Neural progenitor cell (in vitro differentiated cells): ENCODE measurements around the gene AARS2. TPM values are rescaled to one million over a fixed set of nuclear protein-coding genes. Genes with fewer than 3 reads are reported as not detected.
"Not testable (repeated sequence)": the region's sequence is repeated elsewhere in the genome, so short reads cannot be mapped to it uniquely, and the experiment has no call there.

Source experiments
- DNase-seq: peaks from one replicate; pipeline ENCODE4 v3.0.0-alpha.2; 2016; ENCODE audit warnings: low spot score
- H2AFZ ChIP-seq: fragments of 200-600 bp; sonication (generic); replicated peaks from 2 replicates; pipeline ENCODE4 v1.6.1; 2016; ENCODE audit warnings: antibody characterized with exemption
- H3F3A ChIP-seq: fragments of 200-600 bp; sonication (generic); 2 replicates; pipeline ENCODE4 v1.6.1; 2016; ENCODE audit warnings: antibody characterized with exemption, low read depth
- H3K27ac ChIP-seq: fragments of 200-600 bp; sonication (generic); 2 replicates; pipeline ENCODE4 v1.5.1; 2016; ENCODE audit warnings: mild to moderate bottlenecking
- H3K27me3 ChIP-seq: fragments of 200-600 bp; sonication (generic); 2 replicates; pipeline ENCODE4 v1.6.1; 2016; ENCODE audit warnings: mild to moderate bottlenecking, moderate library complexity
- H3K36me3 ChIP-seq: fragments of 200-600 bp; sonication (generic); 2 replicates; pipeline ENCODE4 v1.5.1; 2016
- H3K4me1 ChIP-seq: fragments of 200-600 bp; sonication (generic); 2 replicates; pipeline ENCODE4 v1.6.1; 2016; ENCODE audit warnings: mixed run types
- H3K4me2 ChIP-seq: fragments of 200-600 bp; sonication (generic); 2 replicates; pipeline ENCODE4 v1.6.1; 2016
- H3K4me3 ChIP-seq: fragments of 200-600 bp; sonication (generic); 2 replicates; pipeline ENCODE4 v1.5.1; 2016
- H3K79me2 ChIP-seq: fragments of 200-600 bp; sonication (generic); 2 replicates; pipeline ENCODE4 v1.6.1; 2016; ENCODE audit warnings: low read depth
- H3K9ac ChIP-seq: fragments of 200-600 bp; sonication (generic); 2 replicates; pipeline ENCODE4 v1.6.1; 2016
- H3K9me3 ChIP-seq: fragments of 200-600 bp; sonication (generic); 2 replicates; pipeline ENCODE4 v1.5.1; 2016; ENCODE audit warnings: low read depth
- H4K20me1 ChIP-seq: fragments of 200-600 bp; sonication (generic); 2 replicates; pipeline ENCODE4 v1.6.1; 2016; ENCODE audit warnings: low read depth
- H3K27ac Mint-ChIP-seq: 3 replicates; pipeline ENCODE4 v1.8.0; 2021; ENCODE audit warnings: mixed read lengths
- H3K27me3 Mint-ChIP-seq: 2 replicates; pipeline ENCODE4 v1.8.0; 2022; ENCODE audit warnings: low read depth, mild to moderate bottlenecking, inconsistent platforms, moderate library complexity, mixed read lengths; ENCODE audit not compliant: insufficient read depth
- H3K36me3 Mint-ChIP-seq: 3 replicates; pipeline ENCODE4 v1.8.0; 2021; ENCODE audit warnings: mixed read lengths
- H3K4me1 Mint-ChIP-seq: 3 replicates; pipeline ENCODE4 v1.8.0; 2021; ENCODE audit warnings: mixed read lengths
- H3K4me3 Mint-ChIP-seq: 3 replicates; pipeline ENCODE4 v1.8.0; 2021; ENCODE audit warnings: mild to moderate bottlenecking, moderate library complexity, mixed read lengths
- H3K9me3 Mint-ChIP-seq: 3 replicates; pipeline ENCODE4 v1.8.0; 2020; ENCODE audit warnings: mixed read lengths
- CTCF ChIP-seq: fragments of 200-600 bp; sonication (generic); IDR thresholded peaks from 2 replicates; pipeline ENCODE4 v1.5.1; 2017; ENCODE audit warnings: antibody characterized with exemption, mild to moderate bottlenecking
- EZH2 ChIP-seq: fragments of 200-600 bp; sonication (generic); IDR thresholded peaks from 2 replicates; pipeline ENCODE4 v1.6.1; 2017; ENCODE audit warnings: antibody characterized with exemption, mild to moderate bottlenecking, moderate library complexity
- EZH2phosphoT487 ChIP-seq: fragments of 200-600 bp; sonication (generic); IDR thresholded peaks from 2 replicates; pipeline ENCODE4 v1.6.1; 2017; ENCODE audit warnings: antibody characterized with exemption
- total RNA-seq: library from RNA; depleted of rRNA; stranded (reverse); fragments of >200 nt; gene quantifications from 2 replicates; pipeline ENCODE4 v1.2.3, GENCODE V29; 2015; ENCODE audit warnings: low replicate concordance

AARS2 gene
- total RNA-seq, 1 donor from 2014 or later, result 16.1 TPM

- Histone ChIP-seq H4K20me1 (no peaks in the 10 kb centered on the region), H3K27ac (no peak overlapping the region), H3K4me2 (no peak overlapping the region), H3K4me1 (peaks cover 8% of the 10 kb centered on the region), H3K79me2 (no peaks in the 10 kb centered on the region), H3K9ac (no peak overlapping the region), H3K9me3 (no peaks in the 10 kb centered on the region), H3K4me3 (no peak overlapping the region), H3F3A (peaks cover 9% of the 10 kb centered on the region), H3K27me3 (peaks cover 7% of the 10 kb centered on the region), H2AFZ (no peak overlapping the region), H3K36me3 (no peaks in the 10 kb centered on the region)
- no peak for TF ChIP-seq EZH2
- TF ChIP-seq CTCF, result no peak
- no peak for TF ChIP-seq EZH2phosphoT487
- Mint-ChIP-seq H3K27me3 (peaks cover 4% of the 10 kb centered on the region), H3K4me3 (no peak overlapping the region), H3K36me3 (no peaks in the 10 kb centered on the region), H3K4me1 (peaks cover 17% of the 10 kb centered on the region), H3K9me3 (no peaks in the 10 kb centered on the region), H3K27ac (no peak overlapping the region)
- DNase-seq, result no peak
These were observed 20.2 kb upstream of the AARS2 start for GRCh38 chr6:44333273-44333919.

GRCh38 chr6:44332585-44332984 is 19.4 kb upstream of the AARS2 start:
- Mint-ChIP-seq H3K4me1 (peaks cover 24% of the 10 kb centered on the region), H3K36me3 (no peaks in the 10 kb centered on the region), H3K9me3 (no peaks in the 10 kb centered on the region), H3K4me3 (peak overlapping the region; percentile 2), H3K27me3 (peaks cover 8% of the 10 kb centered on the region), H3K27ac (no peak overlapping the region)
- Histone ChIP-seq H3K4me1 (peaks cover 15% of the 10 kb centered on the region), H3K9ac (no peak overlapping the region), H3F3A (peaks cover 4% of the 10 kb centered on the region), H3K27ac (no peak overlapping the region), H3K4me3 (no peak overlapping the region), H4K20me1 (no peaks in the 10 kb centered on the region), H3K9me3 (no peaks in the 10 kb centered on the region), H3K4me2 (no peak overlapping the region), H2AFZ (no peak overlapping the region), H3K79me2 (no peaks in the 10 kb centered on the region), H3K36me3 (no peaks in the 10 kb centered on the region), H3K27me3 (peaks cover 7% of the 10 kb centered on the region)
- no peak for DNase-seq
- no peak for TF ChIP-seq EZH2
- TF ChIP-seq EZH2phosphoT487, result no peak
- TF ChIP-seq CTCF, result no peak

- Histone ChIP-seq H3K27me3 (peaks cover 7% of the 10 kb centered on the region), H2AFZ (no peak overlapping the region), H3F3A (no peaks in the 10 kb centered on the region), H3K9ac (no peak overlapping the region), H4K20me1 (no peaks in the 10 kb centered on the region), H3K9me3 (no peaks in the 10 kb centered on the region), H3K4me1 (peaks cover 13% of the 10 kb centered on the region), H3K36me3 (no peaks in the 10 kb centered on the region), H3K4me2 (no peak overlapping the region), H3K4me3 (no peak overlapping the region), H3K27ac (no peak overlapping the region), H3K79me2 (no peaks in the 10 kb centered on the region)
- Mint-ChIP-seq H3K9me3 (no peaks in the 10 kb centered on the region), H3K27ac (no peak overlapping the region), H3K36me3 (no peaks in the 10 kb centered on the region), H3K4me1 (peaks cover 29% of the 10 kb centered on the region), H3K4me3 (no peak overlapping the region), H3K27me3 (peaks cover 8% of the 10 kb centered on the region)
- no peak for TF ChIP-seq EZH2
- TF ChIP-seq EZH2phosphoT487, result no peak
- no peak for TF ChIP-seq CTCF
- DNase-seq, result no peak
These were observed 16.7 kb upstream of the AARS2 start for GRCh38 chr6:44329858-44330257.

GRCh38 chr6:44328203-44328602 is 15.1 kb upstream of the AARS2 start:
- peaks cover 28% of the 10 kb centered on the region for H3K4me1 Mint-ChIP-seq
- not testable (repeated sequence) for DNase-seq, H3K9me3 Mint-ChIP-seq, H3K79me2 ChIP-seq, H3K27ac ChIP-seq, H3K27me3 Mint-ChIP-seq, H3K9ac ChIP-seq, H3K36me3 Mint-ChIP-seq, H3K27me3 ChIP-seq, H3K36me3 ChIP-seq, H4K20me1 ChIP-seq, H3K9me3 ChIP-seq, H3F3A ChIP-seq
- H3K27ac Mint-ChIP-seq, result peak overlapping the region; percentile 24
- H2AFZ ChIP-seq, result peak overlapping the region; percentile 38
- H3K4me1 ChIP-seq, result peaks cover 13% of the 10 kb centered on the region
- peak overlapping the region; percentile 76 for H3K4me2 ChIP-seq
- H3K4me3 ChIP-seq, result peak overlapping the region; percentile 38
- H3K4me3 Mint-ChIP-seq, result peak overlapping the region; percentile 39
